Measurements from ENCODE around the gene VPS37C. TPM values are rescaled to one million over a fixed set of nuclear protein-coding genes. Genes with fewer than 3 reads are reported as not detected.

Gene VPS37C
- polyA plus RNA-seq, 4 donors: 14.1 to 22.8 (median 17.1) TPM

- no peak for DNase-seq (ENCODE audit: low read depth in 4 of 4, low spot score in 3 of 4)
Measured at GRCh38 chr11:61134801-61135257, 26.4 kb downstream of the VPS37C start.

- DNase-seq (ENCODE audit: low read depth in 4 of 4, low spot score in 3 of 4): no peak
Measured at GRCh38 chr11:61133956-61134662, 27.1 kb downstream of the VPS37C start.

- DNase-seq (ENCODE audit: low read depth in 4 of 4, low spot score in 3 of 4): no peak
Measured at GRCh38 chr11:61133145-61133544, 28.1 kb downstream of the VPS37C start.

GRCh38 chr11:61132646-61133045, 28.6 kb downstream of the VPS37C start:
- no peak for DNase-seq (ENCODE audit: low read depth in 4 of 4, low spot score in 3 of 4)

GRCh38 chr11:61131998-61132555, 29.1 kb downstream of the VPS37C start:
- no peak for DNase-seq (ENCODE audit: low read depth in 4 of 4, low spot score in 3 of 4)

GRCh38 chr11:61131586-61131985, 29.6 kb downstream of the VPS37C start:
- no peak for DNase-seq (ENCODE audit: low read depth in 4 of 4, low spot score in 3 of 4)

GRCh38 chr11:61131186-61131585, 30.0 kb downstream of the VPS37C start:
- DNase-seq (ENCODE audit: low read depth in 4 of 4, low spot score in 3 of 4): no peak

- peak; percentile 83 to 88 (median 84) for DNase-seq (ENCODE audit: low read depth in 4 of 4, low spot score in 3 of 4)
Measured at GRCh38 chr11:61129639-61130523, 31.3 kb downstream of the VPS37C start.

- no peak for DNase-seq (ENCODE audit: low read depth in 4 of 4, low spot score in 3 of 4)
Measured at GRCh38 chr11:61128947-61129638, 32.1 kb downstream of the VPS37C start.

GRCh38 chr11:61127991-61128390, 33.2 kb downstream of the VPS37C start:
- DNase-seq (ENCODE audit: low read depth in 4 of 4, low spot score in 3 of 4): no peak

- no peak for DNase-seq (ENCODE audit: low read depth in 4 of 4, low spot score in 3 of 4)
Measured at GRCh38 chr11:61126256-61126655, 35.0 kb downstream of the VPS37C start.

- no peak for DNase-seq (ENCODE audit: low read depth in 4 of 4, low spot score in 3 of 4)
Measured at GRCh38 chr11:61125310-61125684, 35.9 kb downstream of the VPS37C start.

- no peak for DNase-seq (ENCODE audit: low read depth in 4 of 4, low spot score in 3 of 4)
Measured at GRCh38 chr11:61124574-61125309, 36.5 kb downstream of the VPS37C start.

GRCh38 chr11:61123775-61124571, 37.3 kb downstream of the VPS37C start:
- DNase-seq (ENCODE audit: low read depth in 4 of 4, low spot score in 3 of 4): no peak

GRCh38 chr11:61122761-61123160, 38.5 kb downstream of the VPS37C start:
- DNase-seq (ENCODE audit: low read depth in 4 of 4, low spot score in 3 of 4): no peak

- DNase-seq (ENCODE audit: low read depth in 4 of 4, low spot score in 3 of 4): no peak
Measured at GRCh38 chr11:61121917-61122316, 39.3 kb downstream of the VPS37C start.

- DNase-seq (ENCODE audit: low read depth in 4 of 4, low spot score in 3 of 4): no peak
Measured at GRCh38 chr11:61121192-61121831, 39.9 kb downstream of the VPS37C start.

- no peak for DNase-seq (ENCODE audit: low read depth in 4 of 4, low spot score in 3 of 4)
Measured at GRCh38 chr11:61120706-61121191, 40.5 kb downstream of the VPS37C start.

Data from left renal pelvis (tissue), 4 donors.